Thoracic aorta (tissue), 2 donors: ENCODE measurements around the gene CENPVL3. TPM values are rescaled to one million over a fixed set of nuclear protein-coding genes. Genes with fewer than 3 reads are reported as not detected.

Experiments used
- ATAC-seq: fragments of 150-250 bp; one replicate; pipeline ENCODE4 v1.8.0; 2017; ENCODE audit warnings: low read depth; ENCODE audit not compliant: insufficient number of reproducible peaks, low FRiP score
- DNase-seq: peaks from one replicate; pipeline ENCODE4 v3.0.0-alpha.2; 2020; ENCODE audit warnings: low spot score
- H3K27ac ChIP-seq, 2 donors: fragments of 200-600 bp; sonication (generic); 1 replicate in 1 of 2; 2 replicates in 1 of 2; pipeline ENCODE4 v1.5.1; 2016; ENCODE audit warnings: mild to moderate bottlenecking in 2 of 2, moderate library complexity in 2 of 2
- H3K27me3 ChIP-seq: fragments of 200-600 bp; sonication (generic); replicated peaks from 2 replicates; pipeline ENCODE4 v1.6.0; 2016; ENCODE audit warnings: mild to moderate bottlenecking; ENCODE audit not compliant: insufficient read depth
- H3K36me3 ChIP-seq: fragments of 200-600 bp; sonication (generic); one replicate; pipeline ENCODE4 v1.5.1; 2016
- H3K4me1 ChIP-seq, 2 donors: fragments of 200-600 bp; sonication (generic); 1 replicate in 1 of 2; 2 replicates in 1 of 2; pipeline versions ENCODE4 v1.5.1 to v1.6.0; 2016; ENCODE audit warnings: low read depth in 2 of 2, mild to moderate bottlenecking in 1 of 2; ENCODE audit not compliant: control insufficient read depth in 1 of 2
- H3K4me3 ChIP-seq: fragments of 200-600 bp; sonication (generic); 2 replicates; pipeline ENCODE4 v1.5.1; 2016; ENCODE audit warnings: mild to moderate bottlenecking
- H3K9me3 ChIP-seq: fragments of 200-600 bp; sonication (generic); 2 replicates; pipeline ENCODE4 v1.5.1; 2016
- CTCF ChIP-seq: fragments of 200-600 bp; sonication (generic); IDR thresholded peaks from one replicate; pipeline ENCODE4 v1.5.1; 2019; ENCODE audit warnings: antibody characterized with exemption
- total RNA-seq, 2 donors: library from RNA; depleted of rRNA; stranded (reverse); fragments of >200 nt; gene quantifications; one replicate each; pipeline versions ENCODE4 v1.1.0 to v1.2.3, GENCODE V29; 2016

Gene CENPVL3
- total RNA-seq, 2 donors from 2014 or later = not detected

GRCh38 chrX:51569561-51569960, 49.2 kb downstream of the CENPVL3 start:
- Histone ChIP-seq H3K27ac (no peak overlapping the region), H3K4me1 (no peaks in the 10 kb centered on the region), H3K4me3 (no peak overlapping the region), H3K9me3 (no peaks in the 10 kb centered on the region), H3K27me3 (no peaks in the 10 kb centered on the region), H3K36me3 (no peaks in the 10 kb centered on the region)
- DNase-seq (no peak), ATAC-seq (no peak)
- no peak for TF ChIP-seq CTCF

DNA sequence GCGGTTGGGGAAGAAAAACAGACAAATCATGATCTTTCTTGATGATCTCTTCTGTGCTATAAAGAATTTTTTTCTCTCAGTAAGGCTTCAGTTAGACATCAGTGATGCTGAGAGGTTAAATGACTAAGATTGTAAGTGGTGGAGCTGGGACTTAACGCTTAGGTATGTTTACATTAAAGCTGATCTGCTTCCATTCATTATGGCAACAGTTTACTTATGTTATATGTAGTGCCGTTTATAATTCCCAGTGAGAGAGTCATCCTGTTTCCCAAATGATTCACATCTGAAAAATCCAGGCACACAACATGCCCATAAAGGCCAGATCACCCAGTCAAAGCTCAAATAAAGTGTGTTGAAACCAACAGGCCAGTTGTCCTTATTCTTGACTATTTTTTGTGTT, 50.1 kb downstream of the CENPVL3 start:
- H3K4me1 ChIP-seq = no peaks in the 10 kb centered on the region
- no peaks in the 10 kb centered on the region for H3K36me3 ChIP-seq
- DNase-seq (no peak), ATAC-seq (no peak)
- H3K9me3 ChIP-seq = no peaks in the 10 kb centered on the region
- no peak for TF ChIP-seq CTCF
- no peak overlapping the region for H3K4me3 ChIP-seq
- H3K27ac ChIP-seq = no peak overlapping the region
- H3K27me3 ChIP-seq = no peaks in the 10 kb centered on the region

Other genes with a start within 250 kb of the CENPVL3 start
- 1 to 10 TPM; 1.8 to 5.0 TPM for gene NUDT11, start 122.3 kb downstream of the CENPVL3 start, total RNA-seq
- not detected for gene CENPVL2, start 63.9 kb upstream of the CENPVL3 start, total RNA-seq
- gene CENPVL1, start 91.6 kb upstream of the CENPVL3 start, total RNA-seq = not detected
- gene GSPT2, start 124.5 kb upstream of the CENPVL3 start, total RNA-seq = 1 to 10 TPM; 3.1 to 5.2 TPM